ACC112 (cell line): ENCODE measurements around the gene SEMA5B.

Experiments
- H2AFZ ChIP-seq: fragments of 200-600 bp; sonication (generic); one replicate; pipeline ENCODE4 v1.6.0; 2017; ENCODE audit warnings: antibody characterized with exemption, low read length; ENCODE audit not compliant: unreplicated experiment
- H3K27ac ChIP-seq: fragments of 200-600 bp; sonication (generic); 2 replicates; pipeline ENCODE4 v1.5.1; 2014; ENCODE audit warnings: low read depth, mild to moderate bottlenecking, antibody characterized with exemption, low read length, moderate library complexity
- H3K27me3 ChIP-seq: fragments of 200-600 bp; sonication (generic); 2 replicates; pipeline ENCODE4 v1.6.1; 2014; ENCODE audit warnings: mild to moderate bottlenecking, antibody characterized with exemption, low read length, moderate library complexity, mixed read lengths; ENCODE audit not compliant: insufficient read depth
- H3K36me3 ChIP-seq: fragments of 200-600 bp; sonication (generic); 2 replicates; pipeline ENCODE4 v1.6.1; 2016; ENCODE audit warnings: mild to moderate bottlenecking, antibody characterized with exemption, low read length, moderate library complexity, mixed read lengths; ENCODE audit not compliant: insufficient read depth
- H3K4me1 ChIP-seq: fragments of 200-600 bp; sonication (generic); one replicate; pipeline ENCODE4 v1.6.1; 2016; ENCODE audit warnings: low read length, mixed read lengths; ENCODE audit not compliant: insufficient read depth, unreplicated experiment, control insufficient read depth
- H3K4me3 ChIP-seq: fragments of 200-600 bp; sonication (generic); 2 replicates; pipeline ENCODE4 v1.5.1; 2014; ENCODE audit warnings: mild to moderate bottlenecking, low read depth, low read length
- H3K79me2 ChIP-seq: fragments of 200-600 bp; sonication (generic); one replicate; pipeline ENCODE4 v1.6.0; 2016; ENCODE audit warnings: low read length; ENCODE audit not compliant: control insufficient read depth, unreplicated experiment, insufficient read depth

SEMA5B gene

GRCh38 chr3:123008840-123009239 lies 18.7 kb downstream of the SEMA5B start:
- Histone ChIP-seq H3K4me3 (no peak overlapping the region), H3K36me3 (no peaks in the 10 kb centered on the region), H2AFZ (no peak overlapping the region), H3K27ac (no peak overlapping the region), H3K4me1 (no peaks in the 10 kb centered on the region), H3K79me2 (no peaks in the 10 kb centered on the region), H3K27me3 (peaks cover 79% of the 10 kb centered on the region)

GRCh38 chr3:123006609-123007008 lies 21.0 kb downstream of the SEMA5B start:
- Histone ChIP-seq H3K4me3 (no peak overlapping the region), H3K27ac (no peak overlapping the region), H3K27me3 (peaks cover 83% of the 10 kb centered on the region), H3K36me3 (no peaks in the 10 kb centered on the region), H3K4me1 (no peaks in the 10 kb centered on the region), H3K79me2 (no peaks in the 10 kb centered on the region), H2AFZ (no peak overlapping the region)

- Histone ChIP-seq H3K27ac (no peak overlapping the region), H2AFZ (no peak overlapping the region), H3K79me2 (no peaks in the 10 kb centered on the region), H3K36me3 (no peaks in the 10 kb centered on the region), H3K27me3 (peaks cover 91% of the 10 kb centered on the region), H3K4me1 (no peaks in the 10 kb centered on the region), H3K4me3 (no peak overlapping the region)
These were observed 22.3 kb downstream of the SEMA5B start for GRCh38 chr3:123005291-123005690.

- no peak overlapping the region for H3K4me3 ChIP-seq
- H2AFZ ChIP-seq, result no peak overlapping the region
- H3K36me3 ChIP-seq, result no peaks in the 10 kb centered on the region
- no peaks in the 10 kb centered on the region for H3K4me1 ChIP-seq
- no peak overlapping the region for H3K27ac ChIP-seq
- peaks cover 84% of the 10 kb centered on the region for H3K27me3 ChIP-seq
- no peaks in the 10 kb centered on the region for H3K79me2 ChIP-seq
These were observed 23.2 kb downstream of the SEMA5B start for GRCh38 chr3:123004201-123004918.

- H2AFZ ChIP-seq, result no peak overlapping the region
- H3K27me3 ChIP-seq, result peaks cover 73% of the 10 kb centered on the region
- H3K4me1 ChIP-seq, result no peaks in the 10 kb centered on the region
These were observed 24.6 kb downstream of the SEMA5B start for GRCh38 chr3:123002749-123003497.

GRCh38 chr3:123002100-123002748 lies 25.3 kb downstream of the SEMA5B start:
- no peaks in the 10 kb centered on the region for H3K4me1 ChIP-seq
- H3K27me3 ChIP-seq, result peaks cover 75% of the 10 kb centered on the region
- H3K36me3 ChIP-seq, result no peaks in the 10 kb centered on the region
- H3K79me2 ChIP-seq, result no peaks in the 10 kb centered on the region
- no peak overlapping the region for H3K27ac ChIP-seq
- no peak overlapping the region for H3K4me3 ChIP-seq
- H2AFZ ChIP-seq, result no peak overlapping the region

More at GRCh38 chr3:123002749-123003497, 24.6 kb downstream of the SEMA5B start:
- Histone ChIP-seq H3K4me3 (no peak overlapping the region), H3K79me2 (no peaks in the 10 kb centered on the region), H3K27ac (no peak overlapping the region), H3K36me3 (no peaks in the 10 kb centered on the region)

GRCh38 chr3:122998856-122999255 lies 28.7 kb downstream of the SEMA5B start:
- no peaks in the 10 kb centered on the region for H3K4me1 ChIP-seq
- H3K27me3 ChIP-seq, result peaks cover 75% of the 10 kb centered on the region
- H3K4me3 ChIP-seq, result no peak overlapping the region
- H3K36me3 ChIP-seq, result no peaks in the 10 kb centered on the region
- no peak overlapping the region for H3K27ac ChIP-seq
- H3K79me2 ChIP-seq, result no peaks in the 10 kb centered on the region
- no peak overlapping the region for H2AFZ ChIP-seq

- H3K27me3 ChIP-seq, result peaks cover 79% of the 10 kb centered on the region
- no peaks in the 10 kb centered on the region for H3K4me1 ChIP-seq
- no peak overlapping the region for H2AFZ ChIP-seq
- no peaks in the 10 kb centered on the region for H3K79me2 ChIP-seq
- H3K4me3 ChIP-seq, result no peak overlapping the region
- H3K27ac ChIP-seq, result no peak overlapping the region
- no peaks in the 10 kb centered on the region for H3K36me3 ChIP-seq
These were observed 29.4 kb downstream of the SEMA5B start for GRCh38 chr3:122998206-122998605.

GRCh38 chr3:122996038-122996580 lies 31.5 kb downstream of the SEMA5B start:
- no peak overlapping the region for H3K4me3 ChIP-seq
- H3K4me1 ChIP-seq, result no peaks in the 10 kb centered on the region
- H3K27me3 ChIP-seq, result peaks cover 79% of the 10 kb centered on the region

GRCh38 chr3:122994954-122995353 lies 32.6 kb downstream of the SEMA5B start:
- no peak overlapping the region for H3K4me3 ChIP-seq
- no peak overlapping the region for H2AFZ ChIP-seq
- no peaks in the 10 kb centered on the region for H3K36me3 ChIP-seq
- no peaks in the 10 kb centered on the region for H3K4me1 ChIP-seq
- H3K79me2 ChIP-seq, result no peaks in the 10 kb centered on the region
- H3K27ac ChIP-seq, result no peak overlapping the region
- H3K27me3 ChIP-seq, result peaks cover 80% of the 10 kb centered on the region

More at GRCh38 chr3:122996038-122996580, 31.5 kb downstream of the SEMA5B start:
- H3K27ac ChIP-seq, result no peak overlapping the region
- no peaks in the 10 kb centered on the region for H3K36me3 ChIP-seq
- no peaks in the 10 kb centered on the region for H3K79me2 ChIP-seq
- no peak overlapping the region for H2AFZ ChIP-seq
